ENCODE results near the gene STOM. TPM values are rescaled to one million over a fixed set of nuclear protein-coding genes. Genes with fewer than 3 reads are reported as not detected.
A peak's percentile ranks its signal among the peaks of the same experiment; 100 is the strongest.
"Not testable (repeated sequence)": the region's sequence is repeated elsewhere in the genome, so short reads cannot be mapped to it uniquely, and the experiment has no call there.

STOM gene
- total RNA-seq, 4 donors from 2014 or later, result 60.0 to 89.5 (median 76.3) TPM

- DNase-seq (no peak), ATAC-seq (no peak)
- in situ Hi-C loops (cut with MboI; ENCODE audit: low sequenced_read_pairs in 4 of 4), result no loop called here
- intact Hi-C loops (cut with DNase I; ENCODE audit: low total_unique reads), result no loop called here
- H3K36me3 ChIP-seq, result no peaks in the 10 kb centered on the region
- TF ChIP-seq POLR2A (IDR thresholded peaks at IDR 0.05), result no peak
- TF ChIP-seq, protein P1, sequence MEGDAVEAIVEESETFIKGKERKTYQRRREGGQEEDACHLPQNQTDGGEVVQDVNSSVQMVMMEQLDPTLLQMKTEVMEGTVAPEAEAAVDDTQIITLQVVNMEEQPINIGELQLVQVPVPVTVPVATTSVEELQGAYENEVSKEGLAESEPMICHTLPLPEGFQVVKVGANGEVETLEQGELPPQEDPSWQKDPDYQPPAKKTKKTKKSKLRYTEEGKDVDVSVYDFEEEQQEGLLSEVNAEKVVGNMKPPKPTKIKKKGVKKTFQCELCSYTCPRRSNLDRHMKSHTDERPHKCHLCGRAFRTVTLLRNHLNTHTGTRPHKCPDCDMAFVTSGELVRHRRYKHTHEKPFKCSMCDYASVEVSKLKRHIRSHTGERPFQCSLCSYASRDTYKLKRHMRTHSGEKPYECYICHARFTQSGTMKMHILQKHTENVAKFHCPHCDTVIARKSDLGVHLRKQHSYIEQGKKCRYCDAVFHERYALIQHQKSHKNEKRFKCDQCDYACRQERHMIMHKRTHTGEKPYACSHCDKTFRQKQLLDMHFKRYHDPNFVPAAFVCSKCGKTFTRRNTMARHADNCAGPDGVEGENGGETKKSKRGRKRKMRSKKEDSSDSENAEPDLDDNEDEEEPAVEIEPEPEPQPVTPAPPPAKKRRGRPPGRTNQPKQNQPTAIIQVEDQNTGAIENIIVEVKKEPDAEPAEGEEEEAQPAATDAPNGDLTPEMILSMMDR (IDR thresholded peaks at IDR 0.05 in 4 of 5, conservative IDR thresholded peaks at IDR 0.05 in 1 of 5), result no peak
- H3K27me3 ChIP-seq, result no peaks in the 10 kb centered on the region
- peaks cover 60 to 82% of the 10 kb centered on the region in 2 donors for H3K4me1 ChIP-seq
- H3K27ac ChIP-seq, result peak overlapping the region; percentile 89 to 95 (median 91)
- H3K4me3 ChIP-seq, result no peak overlapping the region
- no peaks in the 10 kb centered on the region for H3K9me3 ChIP-seq
These were observed 77.2 kb downstream of the STOM start for GRCh38 chr9:121292801-121293241.

DNA sequence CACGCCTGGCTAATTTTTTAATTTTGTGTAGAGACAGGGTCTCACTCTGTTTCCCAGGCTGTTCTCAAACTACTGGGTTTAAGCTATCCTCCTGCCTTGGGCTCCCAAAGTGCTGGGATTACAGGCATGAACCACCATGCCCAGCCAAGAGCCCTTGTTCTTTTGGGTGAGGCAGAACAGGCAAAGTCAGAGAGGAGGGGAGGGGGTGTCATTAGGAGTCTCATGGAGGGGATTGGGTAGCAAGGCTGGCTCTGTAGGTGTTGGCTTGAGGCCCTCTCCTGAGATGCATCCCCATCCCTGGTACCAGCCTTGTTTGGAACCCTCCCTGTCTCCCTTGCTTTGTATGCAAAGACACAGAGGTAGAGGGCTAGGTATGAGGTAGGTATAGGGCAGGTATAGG lies 78.0 kb downstream of the STOM start:
- peak overlapping the region; percentile 89 to 95 (median 91) for H3K27ac ChIP-seq
- H3K4me1 ChIP-seq, result peaks cover 60 to 82% of the 10 kb centered on the region in 2 donors
- H3K9me3 ChIP-seq, result no peaks in the 10 kb centered on the region
- no peak overlapping the region for H3K4me3 ChIP-seq
- no peaks in the 10 kb centered on the region for H3K36me3 ChIP-seq
- no peak for ATAC-seq
- no peaks in the 10 kb centered on the region for H3K27me3 ChIP-seq
- intact Hi-C loops (cut with DNase I; ENCODE audit: low total_unique reads) (no loop called here), in situ Hi-C loops (cut with MboI; ENCODE audit: low sequenced_read_pairs in 4 of 4) (no loop called here)
- DNase-seq, result no peak
- TF ChIP-seq, protein P1 (IDR thresholded peaks at IDR 0.05 in 4 of 5, conservative IDR thresholded peaks at IDR 0.05 in 1 of 5), result no peak
- TF ChIP-seq POLR2A (IDR thresholded peaks at IDR 0.05), result no peak

- H3K27ac ChIP-seq, result peak overlapping the region; percentile 9 to 95 (median 56)
- peaks cover 60 to 82% of the 10 kb centered on the region in 2 donors for H3K4me1 ChIP-seq
These were observed 78.5 kb downstream of the STOM start for GRCh38 chr9:121291536-121291935.

DNA sequence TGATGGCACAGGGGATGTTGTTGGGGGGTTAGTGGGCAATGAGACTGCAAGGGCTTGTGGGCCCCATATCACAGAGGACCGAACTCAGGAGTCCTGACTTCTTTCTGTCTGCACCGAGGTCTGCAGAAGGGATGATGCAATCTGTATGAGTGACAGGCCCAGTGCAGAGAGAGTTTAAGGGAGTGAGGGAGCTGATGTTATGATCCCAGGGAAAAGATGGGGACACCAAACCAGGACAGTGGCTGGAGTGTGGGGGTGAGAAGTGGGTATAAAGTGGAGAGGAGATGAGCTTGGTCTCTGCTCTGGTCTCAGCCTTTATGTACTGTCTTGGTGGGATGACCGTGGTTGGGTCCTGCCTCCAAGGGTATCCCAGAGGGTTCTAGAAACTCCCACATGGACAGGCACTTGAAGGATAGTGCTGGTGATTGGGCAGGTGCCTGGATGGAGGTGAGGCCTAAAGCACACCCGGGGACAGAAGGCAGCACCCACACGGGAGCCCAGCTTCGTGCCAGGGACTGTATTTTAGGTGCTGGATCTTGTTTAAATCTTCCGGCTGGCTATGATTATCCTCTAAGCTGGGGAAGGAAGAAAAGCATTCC lies 80.2 kb downstream of the STOM start:
- H3K4me3 ChIP-seq, result no peak overlapping the region

More at GRCh38 chr9:121291536-121291935, 78.5 kb downstream of the STOM start:
- H3K36me3 ChIP-seq; DNase-seq; intact Hi-C loops (cut with DNase I; ENCODE audit: low total_unique reads); ATAC-seq; H3K27me3 ChIP-seq; H3K4me3 ChIP-seq; in situ Hi-C loops (cut with MboI; ENCODE audit: low sequenced_read_pairs in 4 of 4); H3K9me3 ChIP-seq: not testable (repeated sequence)

More for the DNA sequence above, 80.2 kb downstream of the STOM start:
- DNase-seq (no peak), ATAC-seq (no peak)
- Histone ChIP-seq H3K4me1 (peaks cover 63 to 82% of the 10 kb centered on the region in 2 donors), H3K9me3 (no peaks in the 10 kb centered on the region), H3K36me3 (no peaks in the 10 kb centered on the region), H3K27ac (peak overlapping the region; percentile 91 to 98 (median 94)), H3K27me3 (no peaks in the 10 kb centered on the region)
- intact Hi-C loops (cut with DNase I; ENCODE audit: low total_unique reads) (loop anchor here (5.0 kb wide), 1 partner anchor 447 kb away; no protein-coding TSS in a partner anchor), in situ Hi-C loops (cut with MboI; ENCODE audit: low sequenced_read_pairs in 4 of 4) (loop anchor here in 1 of 4 donors (10.0 kb wide), 1 partner anchor 75 kb away; no protein-coding TSS in a partner anchor)
- TF ChIP-seq, protein P1 (IDR thresholded peaks at IDR 0.05 in 4 of 5, conservative IDR thresholded peaks at IDR 0.05 in 1 of 5), result no peak
- TF ChIP-seq POLR2A (IDR thresholded peaks at IDR 0.05), result no peak
